GM18867 (cell line): ENCODE results near the gene ELFN2.

Experiments used
- ATAC-seq: cut with Tn5 transposase; IDR thresholded peaks from one replicate; pipeline ENCODE4 v1.9.1; 2021; ENCODE audit warnings: mild to moderate bottlenecking, moderate library complexity; ENCODE audit not compliant: unreplicated experiment

Gene ELFN2

DNA sequence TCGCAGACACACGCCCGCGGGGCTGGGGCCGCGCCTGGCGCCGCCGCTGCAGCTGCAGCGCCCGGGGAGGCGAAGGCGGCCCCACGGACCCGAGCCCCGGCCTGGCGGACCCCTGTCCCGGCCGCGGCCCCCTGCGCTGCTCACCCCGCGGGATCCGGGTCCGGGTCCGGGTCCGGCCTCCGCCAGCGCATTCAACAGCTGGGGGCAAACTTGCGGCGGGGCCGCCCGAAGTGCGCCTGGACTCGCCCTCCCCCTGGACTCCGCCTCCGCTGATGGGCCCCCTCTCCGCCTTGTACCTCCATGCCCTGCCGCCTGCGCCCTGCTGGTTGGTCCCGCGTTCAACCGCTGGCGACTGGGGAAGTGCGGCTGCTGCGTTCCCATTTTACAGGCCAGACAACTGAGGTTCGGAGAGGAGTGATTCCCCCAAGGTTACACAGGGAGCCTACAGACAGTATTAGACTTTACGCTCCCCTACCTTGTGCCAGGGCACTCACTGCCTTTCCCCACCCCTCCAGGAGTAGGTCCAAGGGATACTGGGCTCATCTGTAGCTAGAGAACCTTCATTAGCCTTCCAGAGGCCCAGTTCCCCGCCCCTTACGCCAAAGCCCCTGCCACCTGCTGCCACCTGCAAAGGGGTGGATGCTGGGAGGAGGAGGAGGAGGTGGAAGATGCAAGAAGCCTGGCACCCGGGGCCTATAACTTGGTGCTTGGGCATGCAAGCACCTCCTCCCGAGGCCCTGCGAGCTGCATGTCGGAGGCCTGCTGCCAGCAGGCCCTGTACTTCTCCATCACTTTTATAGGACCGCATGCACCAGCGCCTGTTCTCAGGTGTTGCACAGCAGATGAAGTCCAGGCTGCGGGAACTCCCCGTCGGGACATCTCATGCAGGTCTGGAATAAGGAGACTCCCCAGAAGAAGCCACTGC, 694 bp upstream of the ELFN2 start:
- ATAC-seq = no peak

GRCh38 chr22:37426706-37427134, 559 bp downstream of the ELFN2 start:
- ATAC-seq = no peak

DNA sequence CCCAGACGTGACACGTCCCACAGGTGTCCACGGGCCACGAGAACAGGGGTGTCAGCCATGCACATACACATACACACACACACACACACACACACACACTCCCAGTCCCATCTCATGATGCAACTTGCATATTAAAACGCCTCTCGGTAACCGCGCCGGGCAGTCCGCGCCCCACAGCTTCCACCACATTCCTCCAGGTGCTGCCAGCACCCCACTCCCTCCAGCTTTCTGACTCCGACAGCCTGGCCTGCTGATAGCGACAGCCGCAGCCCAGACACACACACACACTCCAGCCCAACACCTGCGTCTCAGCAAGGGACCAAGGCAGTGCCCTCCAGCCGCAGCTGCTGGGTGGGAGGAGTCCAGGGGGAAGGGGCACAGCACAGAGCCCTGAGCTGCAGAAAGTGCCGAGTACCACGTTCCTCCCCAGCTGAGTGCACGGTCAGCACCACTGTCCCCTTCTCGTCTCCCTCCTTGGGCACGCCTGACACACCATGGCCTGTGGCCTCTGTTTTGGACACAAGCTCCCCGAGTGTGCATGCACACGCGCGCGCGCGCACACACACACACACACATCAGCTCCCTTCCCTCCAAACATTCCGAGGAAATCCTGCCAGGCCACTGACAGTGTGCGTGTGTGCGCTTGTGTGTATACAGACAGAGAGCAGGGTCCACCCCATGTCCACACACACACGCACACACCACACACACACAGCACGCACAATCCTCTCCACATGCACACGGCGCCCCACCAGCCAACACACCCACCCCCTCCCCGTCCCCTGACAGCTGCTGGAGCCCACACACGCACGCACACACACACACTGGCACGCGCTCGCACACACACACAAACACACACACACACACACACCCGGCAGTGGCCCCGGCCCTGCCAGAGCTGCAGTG, 1.2 kb downstream of the ELFN2 start:
- no peak for ATAC-seq

DNA sequence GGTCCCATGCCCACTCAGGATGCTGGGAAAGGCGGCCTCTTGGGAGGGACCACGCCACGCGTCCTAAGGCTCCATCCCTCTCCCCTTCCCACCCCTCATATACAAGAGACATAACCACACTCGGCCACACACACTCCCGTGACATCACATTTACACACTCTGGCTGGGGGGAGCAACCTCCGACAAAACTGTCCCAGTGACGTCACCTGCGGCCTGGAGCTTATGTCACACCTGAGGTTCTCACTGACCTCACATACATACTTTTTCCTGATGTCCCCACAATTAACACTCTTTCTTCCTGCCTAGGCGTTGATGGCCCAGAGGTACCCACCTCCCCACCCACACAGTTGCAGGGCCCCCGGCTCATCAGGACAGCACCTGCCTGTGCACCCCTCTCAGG, 1.9 kb downstream of the ELFN2 start:
- no peak for ATAC-seq

- no peak for ATAC-seq
Observed at GRCh38 chr22:37423283-37423682, 4.0 kb downstream of the ELFN2 start.

DNA sequence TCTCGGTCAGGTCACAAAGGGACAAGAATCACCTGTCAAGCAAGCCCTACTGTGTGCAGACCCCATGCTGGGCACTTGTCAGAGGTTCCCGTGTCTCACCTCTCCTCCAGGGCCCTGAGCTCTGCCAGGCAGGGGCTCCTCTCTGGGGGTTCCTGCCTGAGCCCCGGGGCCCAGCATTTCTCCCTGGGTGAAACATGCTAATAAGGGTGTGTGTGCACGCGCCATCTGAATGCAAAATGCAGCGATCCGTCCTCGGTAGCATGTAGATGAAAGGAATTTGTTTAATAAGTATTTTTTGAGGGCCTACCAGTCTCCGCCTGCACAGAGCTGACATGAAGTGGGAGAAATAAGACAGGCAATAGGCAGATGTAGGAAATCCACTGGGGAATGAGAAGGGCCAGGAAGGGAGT, 5.8 kb downstream of the ELFN2 start:
- no peak for ATAC-seq

DNA sequence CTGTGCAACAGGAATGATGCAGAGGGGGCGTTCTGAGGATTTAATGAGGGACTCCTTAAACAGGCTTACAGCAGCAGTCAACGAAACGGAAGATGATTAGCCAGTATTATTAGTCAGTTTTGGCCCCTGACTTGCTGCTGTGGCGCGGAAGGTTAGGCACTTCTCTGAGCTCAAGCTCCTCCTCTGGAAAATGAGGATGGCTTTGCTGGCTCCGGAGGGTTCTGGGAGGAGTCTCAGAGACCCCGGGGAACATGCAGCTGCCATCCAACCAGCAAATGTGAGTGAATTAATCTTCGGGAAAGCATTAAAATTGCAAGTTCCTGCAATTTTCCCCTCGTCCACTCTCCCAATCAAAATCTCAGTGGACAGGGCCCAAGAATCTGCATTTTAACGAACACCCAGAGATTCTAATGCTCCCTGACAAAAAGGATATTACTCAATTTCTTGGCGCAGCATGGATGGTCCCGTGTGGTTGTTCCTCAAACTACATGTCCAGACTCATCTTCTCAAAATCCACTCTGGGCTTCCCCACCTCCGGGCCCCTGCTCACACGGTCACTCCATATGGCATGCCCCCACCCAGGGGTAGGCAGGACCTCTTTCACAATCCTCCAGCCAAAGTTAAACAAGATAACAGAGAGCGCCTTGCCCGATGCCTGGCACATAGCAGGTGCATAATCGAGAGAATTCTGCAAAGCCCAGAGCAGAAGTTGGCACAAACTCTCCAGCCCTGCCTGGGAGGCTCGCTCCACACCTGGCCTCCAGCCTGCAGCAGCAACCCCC, 6.4 kb downstream of the ELFN2 start:
- ATAC-seq = no peak

DNA sequence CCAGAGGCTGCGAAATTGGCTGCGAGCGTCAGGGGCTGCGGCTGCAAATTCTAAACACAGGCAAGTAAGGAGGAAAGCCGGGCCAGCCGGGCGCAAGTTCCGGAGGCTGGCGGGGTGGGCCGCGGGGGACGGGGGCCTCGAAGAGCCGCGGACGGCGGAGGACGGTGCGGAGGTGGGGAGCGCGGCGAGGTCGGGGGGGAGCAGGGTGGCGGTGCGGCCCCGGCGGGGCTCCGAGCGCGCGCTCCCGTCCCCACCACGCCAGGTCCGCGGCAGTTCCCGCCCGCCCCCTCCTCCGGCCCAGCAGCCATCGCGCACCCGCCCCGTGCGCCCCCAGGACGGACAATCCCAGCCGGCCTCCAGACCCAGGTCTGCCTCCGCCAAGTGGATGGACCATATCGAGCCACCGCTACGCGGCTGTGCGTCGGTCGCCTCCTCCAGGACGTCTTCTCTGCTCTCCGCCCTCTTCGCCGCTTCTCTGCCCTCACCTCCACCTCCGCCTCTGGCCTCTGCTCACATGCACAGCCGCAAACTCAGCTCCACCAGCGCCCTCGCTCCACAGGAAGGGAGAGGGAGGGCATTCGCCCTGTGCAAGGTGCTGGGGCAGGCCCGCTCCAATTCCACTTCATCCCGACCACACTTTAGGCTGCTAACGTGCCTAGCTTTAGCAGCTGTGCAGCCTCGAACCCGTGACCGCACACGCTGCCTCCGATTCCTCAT, 7.2 kb downstream of the ELFN2 start:
- no peak for ATAC-seq

DNA sequence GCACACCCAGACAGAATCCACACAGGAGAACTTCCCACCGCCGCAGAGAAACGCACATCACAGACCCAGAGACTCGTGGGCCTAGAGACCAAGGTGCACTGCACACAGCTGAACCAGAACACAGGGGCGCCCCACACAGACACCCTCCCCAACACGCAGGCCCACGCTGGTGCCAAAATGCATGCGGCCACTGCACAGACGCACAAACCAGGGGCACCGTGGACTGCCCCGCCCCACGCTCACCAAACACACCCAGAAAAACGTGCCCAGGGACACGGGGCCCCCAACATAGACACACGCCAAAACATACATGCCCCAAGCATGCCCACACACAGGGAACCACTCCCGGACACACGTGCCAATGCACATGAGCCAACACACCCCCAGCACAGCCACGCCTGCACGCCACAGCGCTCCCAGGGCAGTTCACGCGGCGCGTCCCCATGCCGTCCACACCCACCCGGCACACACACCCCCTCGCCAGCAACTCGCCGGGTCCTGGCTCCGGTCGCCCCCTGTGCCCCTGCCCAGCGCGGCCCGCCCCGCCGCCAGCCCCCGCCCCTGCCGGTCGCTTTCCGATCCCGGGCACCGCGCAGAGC, 7.8 kb downstream of the ELFN2 start:
- ATAC-seq = no peak

- ATAC-seq = no peak
Observed at GRCh38 chr22:37418627-37419369, 8.5 kb downstream of the ELFN2 start.

DNA sequence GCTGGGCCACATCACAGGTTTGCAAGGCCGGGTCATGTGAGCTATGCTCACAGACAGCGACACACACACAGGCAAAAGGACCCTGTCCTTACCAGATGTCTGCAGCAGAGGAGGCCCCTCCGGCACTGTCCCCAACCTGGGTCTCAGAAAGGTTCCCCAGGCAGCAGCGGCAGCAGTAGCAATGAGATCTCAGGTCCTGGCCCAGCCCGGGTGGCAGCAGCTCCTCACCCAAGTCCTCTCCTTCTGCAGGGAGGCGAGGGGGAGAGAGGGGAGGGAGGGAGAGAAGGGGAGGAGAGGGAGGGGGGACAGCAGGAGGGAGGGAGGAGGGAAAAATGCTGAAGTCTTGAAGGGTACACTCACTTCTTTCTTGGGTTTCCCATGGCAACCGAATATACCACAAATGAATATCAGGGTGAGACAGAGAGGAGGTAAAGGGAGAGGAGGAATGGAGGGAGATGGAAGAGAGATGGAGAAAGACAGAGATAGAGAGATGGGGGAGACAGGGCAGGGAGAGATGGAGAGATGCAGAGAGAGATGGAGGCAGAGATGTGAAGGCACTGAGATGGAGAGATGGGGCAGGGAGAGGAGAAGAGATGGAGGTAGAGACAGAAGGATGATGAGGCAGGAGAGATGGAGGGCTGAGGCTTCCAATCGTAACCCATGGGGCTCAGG, 9.5 kb downstream of the ELFN2 start:
- ATAC-seq = no peak

GRCh38 chr22:37417264-37417663, 10.0 kb downstream of the ELFN2 start:
- ATAC-seq = no peak

- no peak for ATAC-seq
Observed at GRCh38 chr22:37416827-37417226, 10.5 kb downstream of the ELFN2 start.

- ATAC-seq = no peak
Observed at GRCh38 chr22:37416389-37416788, 10.9 kb downstream of the ELFN2 start.

DNA sequence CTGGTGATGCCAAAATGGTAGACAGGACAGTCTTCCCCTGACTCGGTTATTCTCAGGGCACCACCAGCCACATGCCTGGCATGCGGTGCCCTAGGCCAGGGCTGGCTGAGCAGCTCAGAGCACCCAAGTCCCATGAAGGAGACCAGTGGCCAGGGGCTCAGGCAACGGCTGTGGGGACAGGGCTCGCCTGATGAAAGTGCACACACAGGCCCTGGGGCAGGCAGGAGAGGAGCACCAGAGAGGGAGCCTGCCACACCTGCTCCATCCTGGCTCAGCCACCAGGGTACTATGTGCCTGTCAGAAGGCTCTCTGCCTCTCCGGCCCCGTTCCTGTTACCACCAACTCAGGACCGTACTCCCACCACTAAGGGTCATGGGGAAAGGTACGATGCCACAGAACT, 12.1 kb downstream of the ELFN2 start:
- ATAC-seq = no peak

DNA sequence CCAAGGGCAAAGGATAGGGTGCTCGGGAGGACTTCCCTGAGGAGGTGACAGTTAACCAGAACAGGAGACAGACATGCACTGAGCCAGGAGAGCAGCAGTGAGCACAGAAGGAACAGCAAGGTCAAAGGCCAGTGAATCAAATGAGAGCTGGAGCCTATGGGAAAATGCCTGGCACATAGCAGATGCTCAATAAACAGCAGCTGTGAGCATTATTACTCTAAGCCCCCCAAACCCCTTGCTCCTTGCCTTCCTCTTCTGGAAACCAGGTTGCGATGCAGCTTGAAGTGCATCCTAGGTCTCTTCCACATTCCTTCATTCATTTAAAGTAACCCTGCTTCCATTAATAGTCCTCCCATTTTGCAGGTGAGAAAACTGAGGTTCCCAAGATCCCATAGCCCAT, 13.0 kb downstream of the ELFN2 start:
- ATAC-seq = no peak

- ATAC-seq = no peak
Observed at GRCh38 chr22:37413546-37413945, 13.7 kb downstream of the ELFN2 start.

DNA sequence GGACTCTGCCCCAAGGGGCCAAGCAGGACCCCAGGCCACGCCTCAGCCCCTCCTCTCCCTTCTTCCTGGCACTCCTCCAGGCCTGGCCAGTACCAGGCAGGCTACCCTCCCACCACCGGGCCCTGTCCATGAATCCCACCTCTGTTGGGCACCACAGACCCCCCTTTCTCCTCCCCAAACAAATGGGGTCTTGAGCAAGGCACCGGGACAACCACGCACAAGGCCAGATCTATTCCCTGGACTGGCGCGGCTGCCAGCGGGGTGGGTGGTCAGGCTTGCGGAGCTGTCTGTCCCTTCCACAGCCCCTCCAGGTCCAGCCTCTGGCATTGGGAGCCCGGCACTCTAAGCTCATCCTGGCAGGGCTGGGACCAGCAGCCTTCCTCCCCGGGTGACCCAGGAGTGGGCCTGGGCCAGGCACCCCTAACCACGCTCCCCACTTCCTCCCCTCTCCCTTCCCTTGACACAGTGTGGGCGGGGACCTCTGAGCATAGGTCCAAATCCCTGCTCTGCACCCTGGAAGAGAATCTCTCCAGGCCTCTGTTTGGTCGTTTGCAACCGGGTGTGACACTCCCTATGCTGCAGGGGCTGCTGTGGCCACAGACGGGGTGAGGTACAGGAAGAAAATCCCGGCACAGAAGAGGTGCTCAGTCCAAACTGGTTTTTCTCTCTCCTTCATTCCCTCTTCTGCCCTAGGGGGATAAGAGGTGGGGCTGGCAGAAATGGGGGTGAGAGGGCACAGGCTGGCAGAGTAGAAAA, 14.6 kb downstream of the ELFN2 start:
- ATAC-seq = no peak
